IPS DF 4.7 (cell line): ENCODE data around the gene CUL9.

Source experiments
- DNase-seq: peaks from one replicate; pipeline ENCODE4 v3.0.0-alpha.2; 2013; ENCODE audit warnings: low spot score; ENCODE audit errors: extremely low read depth

CUL9 gene

DNA sequence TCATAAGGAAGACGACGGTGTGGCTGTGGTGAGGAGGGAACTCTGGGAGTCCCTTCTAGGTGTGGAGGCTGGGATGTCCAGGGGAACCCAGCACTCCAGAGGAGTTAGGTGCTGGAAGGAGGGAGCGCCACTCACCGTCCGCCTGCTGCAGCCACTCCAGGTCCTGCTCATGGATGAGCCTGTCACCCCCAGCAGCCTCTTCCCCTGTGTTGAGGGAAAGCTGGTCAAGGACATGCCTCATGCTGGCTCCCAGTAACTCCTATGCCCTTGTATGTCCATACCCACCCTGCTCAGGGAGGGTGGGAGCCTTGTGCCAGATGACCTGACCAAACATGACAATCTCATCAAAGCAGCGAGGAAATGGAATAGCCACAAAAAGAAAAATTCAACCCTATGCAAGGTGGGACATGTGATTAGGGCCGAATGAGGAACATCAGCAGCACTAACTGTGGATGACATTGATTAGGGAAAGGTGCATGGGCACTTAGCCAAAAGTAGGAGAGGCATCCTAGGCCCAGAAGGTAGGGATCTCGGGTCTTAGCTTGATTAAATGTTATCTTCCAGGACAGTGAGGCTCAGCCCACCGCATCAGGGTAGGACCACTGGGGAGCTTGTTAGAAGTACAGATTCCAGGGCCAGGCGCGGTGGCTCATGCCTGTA lies 44.3 kb downstream of the CUL9 start:
- no peak for DNase-seq

DNA sequence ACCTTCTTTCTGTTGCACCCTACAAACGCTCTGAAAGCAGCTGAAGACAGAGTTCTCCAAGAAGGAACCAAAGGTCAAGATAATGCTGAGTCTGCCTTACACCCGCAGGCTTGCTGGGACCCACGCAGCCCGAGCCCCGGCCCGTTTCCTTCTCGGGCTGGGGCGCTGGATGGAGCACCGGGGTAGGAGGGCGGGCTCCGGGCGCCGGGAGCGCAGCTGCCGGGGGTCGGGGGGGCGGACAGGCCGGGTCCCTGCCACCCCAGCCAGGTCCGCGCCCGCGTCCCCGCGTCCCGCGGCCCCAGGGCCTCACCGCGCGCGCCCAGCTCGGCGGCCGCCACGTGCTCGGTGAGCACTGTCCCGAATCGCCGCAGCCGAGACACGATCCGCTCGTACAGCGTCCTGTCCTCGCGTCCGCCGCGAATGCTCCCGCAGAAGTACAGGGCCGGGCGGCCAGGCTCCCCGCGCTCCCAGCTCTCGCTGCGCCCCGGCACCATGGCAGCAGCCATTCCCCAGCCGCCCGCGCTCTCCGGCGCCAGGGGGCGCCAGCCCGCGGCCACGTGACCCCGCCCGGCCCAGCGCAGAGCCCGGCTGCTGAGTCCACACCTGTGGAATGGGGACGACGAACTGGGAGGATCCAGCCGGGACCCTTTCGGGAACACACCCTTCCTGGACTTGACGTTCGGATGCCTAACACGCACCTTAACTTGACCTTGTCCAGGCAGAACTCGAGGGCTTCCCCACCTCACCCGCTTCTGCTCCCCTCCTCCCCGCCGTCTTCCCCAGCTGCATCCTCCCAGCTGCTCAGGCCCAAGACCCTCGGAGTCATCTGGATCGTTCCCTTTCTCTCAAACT lies 47.2 kb downstream of the CUL9 start, which contains the start of gene DNPH1:
Gene DNPH1 (minus strand): TSS at position 531 of the 852 bp plus-strand sequence. CDS start 25 bp downstream, at position 506.
- peak; percentile 38 for DNase-seq

DNA sequence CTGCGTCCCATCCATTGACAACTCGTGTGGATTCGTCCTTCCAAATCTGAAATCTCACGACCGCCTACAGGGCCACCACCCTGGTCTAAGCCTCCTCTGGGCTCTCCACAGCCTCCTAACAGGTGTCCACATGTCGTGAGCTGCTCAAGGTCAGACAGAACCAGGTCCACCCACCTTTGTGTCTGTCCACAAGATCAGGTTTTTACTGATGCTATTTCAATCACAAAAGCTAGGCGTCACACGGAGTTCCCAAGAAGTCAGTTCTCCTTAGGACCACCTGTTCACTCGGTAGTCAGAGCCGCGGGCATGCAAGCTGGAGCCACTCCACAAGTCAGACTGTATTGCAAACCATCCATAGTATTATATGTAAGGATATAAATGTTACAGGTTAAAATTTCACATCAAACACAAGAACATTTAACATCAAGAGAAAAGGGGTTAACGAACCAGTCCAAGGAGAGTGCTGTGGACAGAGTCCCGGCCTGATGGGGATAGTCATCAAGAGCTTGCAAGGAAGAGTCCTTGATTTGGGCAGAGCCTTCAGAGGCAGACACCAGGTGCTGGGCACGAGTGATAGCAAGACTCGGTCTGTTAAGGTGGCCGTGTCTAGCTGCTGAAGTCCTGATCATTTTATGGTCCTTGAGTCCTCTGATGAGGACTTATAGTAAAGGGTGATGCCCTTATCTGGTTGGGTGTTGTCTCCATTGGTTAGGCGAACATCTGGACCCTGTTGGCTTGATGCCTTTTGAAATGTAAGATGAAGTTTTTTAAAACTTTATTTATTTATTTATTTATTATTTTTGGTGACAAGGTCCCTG lies 48.0 kb downstream of the CUL9 start:
- DNase-seq: no peak

DNA sequence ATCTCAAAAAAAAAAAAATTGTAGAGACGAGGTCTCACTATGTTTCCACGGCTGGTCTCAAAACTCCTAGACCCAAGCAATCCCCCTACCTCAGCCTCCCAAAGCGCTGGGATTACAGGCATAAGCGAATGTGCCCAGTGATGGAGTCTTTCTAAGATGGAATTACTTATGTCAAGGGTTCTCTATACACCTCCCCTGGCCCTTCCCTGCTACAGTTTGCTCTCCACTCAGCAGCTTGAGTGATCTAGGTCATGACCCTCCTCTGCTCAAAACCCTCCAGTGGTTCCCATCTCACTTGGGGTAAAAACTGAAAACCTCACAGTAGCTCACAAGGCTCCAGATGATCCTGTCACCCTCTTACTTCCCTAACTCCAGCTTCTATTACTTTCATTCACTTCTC lies 49.1 kb downstream of the CUL9 start:
- no peak for DNase-seq

DNA sequence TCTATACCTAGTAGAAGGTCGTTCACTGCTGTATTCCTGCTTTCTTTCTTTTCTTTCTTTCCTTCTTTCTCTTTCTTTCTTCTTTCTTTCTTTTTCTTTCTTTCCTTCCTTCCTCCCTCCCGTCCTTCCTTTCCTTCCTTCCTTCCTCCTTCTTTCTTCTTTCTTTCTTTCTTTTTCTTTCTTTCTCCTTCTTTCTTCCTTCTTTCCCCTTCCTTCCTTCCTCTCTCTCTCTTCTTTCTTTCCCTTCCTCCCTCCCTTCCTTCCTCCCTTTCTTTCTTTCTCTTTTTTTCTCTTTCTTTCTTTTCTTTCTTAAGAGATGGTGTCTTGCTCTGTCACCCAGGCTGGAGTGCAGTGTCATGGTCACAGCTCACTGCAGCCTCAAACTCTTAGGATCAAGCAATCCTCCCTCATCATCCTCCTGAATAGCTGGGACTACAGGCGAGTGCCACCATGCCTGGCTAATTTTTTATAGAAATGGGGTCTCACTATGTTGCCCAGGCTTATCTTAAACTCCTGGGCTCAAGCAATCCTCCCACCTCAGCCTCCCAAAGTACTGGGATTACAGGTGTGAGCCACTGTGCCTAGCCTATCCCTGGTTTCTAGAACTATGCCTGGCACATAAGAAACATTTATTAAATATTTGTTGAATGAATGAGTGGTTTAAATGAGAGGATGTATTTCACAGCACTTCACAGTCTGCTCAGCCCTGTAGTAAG lies 49.9 kb downstream of the CUL9 start:
- no peak for DNase-seq

DNA sequence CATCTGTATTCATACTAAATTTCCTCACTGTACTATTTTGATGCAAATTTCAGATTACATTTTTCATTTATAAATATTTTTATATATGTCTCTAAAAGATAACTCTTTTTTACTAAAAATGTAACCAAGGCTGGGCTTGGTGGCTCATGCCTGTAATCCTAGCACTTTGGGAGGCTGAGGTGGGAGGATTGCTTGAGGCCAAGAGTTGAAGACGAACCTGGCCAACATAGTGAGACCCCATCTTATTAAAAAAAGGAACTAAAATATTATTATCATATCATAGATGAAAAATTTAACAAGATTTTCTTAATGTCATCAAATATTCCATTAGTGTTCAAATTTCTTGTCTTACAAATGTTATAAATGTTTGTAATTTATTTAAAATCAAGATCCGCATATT lies 53.8 kb downstream of the CUL9 start:
- no peak for DNase-seq

DNA sequence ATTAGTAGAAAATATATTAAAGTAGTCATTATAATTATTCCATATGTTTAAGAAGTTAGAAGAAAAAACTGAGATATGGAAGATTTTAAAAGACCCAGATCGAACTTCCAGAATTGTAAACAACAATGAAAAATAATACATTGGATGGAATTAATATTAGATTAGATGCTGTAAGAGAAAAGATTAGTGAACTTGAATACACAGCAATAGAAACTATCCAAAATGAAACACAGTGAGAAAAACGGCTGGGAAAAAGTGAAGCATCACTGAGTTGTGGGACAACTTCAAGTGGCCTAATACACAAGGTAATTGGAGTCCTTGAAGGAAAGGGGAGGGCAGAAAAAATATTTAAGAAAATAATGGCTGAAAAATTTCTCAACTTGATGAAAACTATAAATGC lies 57.1 kb downstream of the CUL9 start:
- DNase-seq: no peak

DNA sequence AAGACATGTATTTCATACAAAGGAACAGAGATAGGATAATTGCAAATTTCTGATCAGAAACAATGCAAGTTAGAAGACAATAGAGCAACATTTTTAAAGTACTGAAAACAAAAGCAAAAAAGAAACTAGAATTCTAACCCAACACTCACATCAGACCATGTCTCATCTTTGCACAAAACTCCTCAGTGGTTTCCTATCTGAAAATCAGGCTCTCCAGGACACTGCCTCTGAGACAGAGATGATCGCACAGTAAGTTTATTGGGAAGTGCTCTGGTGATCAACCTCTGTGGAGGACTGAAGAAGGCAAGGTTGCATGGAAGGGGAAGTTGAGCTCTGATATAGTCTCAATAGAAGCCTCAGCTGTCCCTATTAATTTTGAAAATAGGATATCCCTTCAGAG lies 59.0 kb downstream of the CUL9 start:
- DNase-seq: no peak

DNA sequence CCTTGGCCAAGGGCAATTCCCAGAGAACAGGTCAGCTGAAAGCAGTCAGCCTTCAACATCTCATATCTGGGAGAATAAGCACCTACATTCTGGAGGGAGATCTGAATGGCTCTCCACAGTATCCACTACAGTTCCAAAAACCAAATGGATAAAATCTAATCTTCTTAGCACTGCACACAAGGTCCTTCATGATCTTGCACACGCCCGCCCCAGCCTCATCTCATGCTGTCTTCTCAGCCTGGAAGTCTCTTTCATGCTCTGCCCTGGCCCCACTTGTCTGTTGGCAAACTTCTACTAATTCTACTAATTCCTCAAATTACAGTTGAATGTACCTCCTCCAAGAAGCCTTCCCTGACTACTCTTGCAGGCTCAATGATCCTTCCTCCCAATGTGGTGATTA lies 59.5 kb downstream of the CUL9 start:
- DNase-seq: no peak

DNA sequence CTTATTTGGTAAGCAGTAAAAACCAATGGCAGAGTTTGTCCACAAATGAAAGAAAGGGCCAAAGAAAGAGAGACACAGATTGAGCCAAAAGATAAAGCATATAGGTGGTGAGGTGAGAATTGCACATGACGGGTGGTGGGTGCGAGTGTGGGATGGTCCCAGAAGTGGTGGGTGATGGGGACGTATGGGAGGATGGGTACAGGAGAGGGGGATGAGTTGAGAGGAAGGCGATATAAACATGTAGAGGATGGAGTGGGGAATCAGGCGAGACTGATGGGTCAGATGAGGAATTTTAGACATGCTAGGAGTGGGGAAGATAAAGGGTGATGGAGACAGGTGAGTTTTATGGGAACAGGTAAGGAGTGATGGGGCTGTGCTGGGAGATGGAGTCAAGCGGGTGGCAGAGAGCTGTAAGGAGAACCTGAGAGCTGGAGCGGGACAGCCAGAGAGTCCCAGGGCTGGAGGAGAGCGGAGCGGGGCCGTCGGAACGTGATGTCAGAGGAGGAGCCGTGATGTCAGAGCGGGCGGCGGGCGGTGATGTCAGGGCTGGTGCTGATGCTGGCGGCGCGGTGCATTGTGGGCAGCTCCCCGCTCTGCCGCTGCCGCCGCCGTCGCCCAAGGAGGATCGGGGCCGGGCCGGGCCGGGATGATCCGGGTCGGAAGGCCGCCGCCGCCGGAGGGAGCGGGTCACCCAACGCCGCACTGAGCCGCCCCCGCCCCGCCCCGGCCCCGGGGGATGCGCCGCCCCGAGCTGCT lies 61.1 kb downstream of the CUL9 start, which contains the start of gene TTBK1:
Gene TTBK1 (plus strand): TSS at position 574 of the 756 bp plus-strand sequence. CDS start 3,180 bp downstream, outside the sequence.
- DNase-seq: no peak

DNA sequence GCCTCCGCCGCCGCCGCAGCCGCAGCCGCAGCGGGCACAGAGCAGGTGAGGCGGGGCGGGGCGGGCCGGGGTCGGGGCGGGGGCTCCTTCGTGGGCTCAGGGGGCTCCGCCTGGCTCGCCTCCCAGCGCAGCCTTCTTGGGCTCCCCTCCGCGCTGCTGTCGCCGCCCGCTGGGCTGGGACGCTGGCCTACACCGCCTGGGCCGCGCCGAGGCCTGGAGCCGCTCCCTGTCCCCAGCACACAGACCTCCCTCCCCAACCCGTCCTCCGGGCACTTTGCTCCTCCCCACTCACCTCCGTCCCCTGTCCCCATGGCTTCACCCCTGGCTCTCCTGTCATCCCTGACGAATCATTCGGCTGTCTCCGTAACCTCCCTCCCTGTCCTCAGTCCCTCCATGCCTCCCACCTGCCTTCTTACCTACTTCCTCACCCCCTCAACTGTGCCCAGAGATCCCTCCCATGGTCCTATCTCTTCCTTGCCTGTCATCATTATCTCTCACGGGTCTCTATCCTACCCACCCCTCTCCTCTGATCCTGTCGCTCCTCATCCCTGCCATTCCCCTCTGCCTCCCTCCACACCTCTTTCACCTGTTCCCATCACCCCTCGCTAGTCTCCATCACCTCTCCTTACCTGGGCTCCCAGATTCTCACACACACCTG lies 61.8 kb downstream of the CUL9 start:
- DNase-seq: no peak

DNA sequence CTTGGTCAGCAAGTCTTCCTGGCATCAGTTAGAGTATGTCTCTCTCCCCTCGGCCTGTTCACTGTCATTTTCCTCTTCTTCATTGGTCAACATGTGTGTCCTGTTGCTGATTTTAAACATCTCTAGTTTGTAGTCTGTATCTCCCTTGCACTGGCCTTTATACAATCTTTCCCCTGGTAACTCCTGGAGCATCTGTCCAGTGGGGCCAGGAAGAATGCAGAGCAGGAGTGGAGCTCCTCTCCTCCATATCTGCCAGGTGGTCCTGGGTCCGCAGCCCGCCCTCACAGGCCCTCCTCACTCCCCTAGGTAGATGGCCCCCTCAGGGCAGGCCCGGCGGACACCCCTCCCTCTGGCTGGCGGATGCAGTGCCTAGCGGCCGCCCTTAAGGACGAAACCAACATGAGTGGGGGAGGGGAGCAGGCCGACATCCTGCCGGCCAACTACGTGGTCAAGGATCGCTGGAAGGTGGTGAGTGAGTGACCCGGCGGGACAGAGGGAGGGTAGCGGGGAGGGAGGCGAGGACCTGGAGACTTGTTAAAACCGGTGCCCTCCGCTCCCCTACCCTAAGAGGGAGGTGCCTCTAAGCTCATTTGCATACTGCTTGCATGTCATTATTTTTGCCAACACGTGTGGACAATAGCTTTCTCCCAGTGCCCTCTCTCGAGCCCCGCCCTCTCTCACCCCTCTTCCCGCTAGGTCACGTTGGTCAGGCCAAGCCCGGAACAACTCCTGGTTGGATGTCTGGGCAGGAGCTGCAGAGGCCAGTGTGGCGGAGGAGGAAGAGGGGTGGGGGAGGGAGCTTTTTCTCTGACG lies 64.5 kb downstream of the CUL9 start:
- DNase-seq: peak; percentile 71

DNA sequence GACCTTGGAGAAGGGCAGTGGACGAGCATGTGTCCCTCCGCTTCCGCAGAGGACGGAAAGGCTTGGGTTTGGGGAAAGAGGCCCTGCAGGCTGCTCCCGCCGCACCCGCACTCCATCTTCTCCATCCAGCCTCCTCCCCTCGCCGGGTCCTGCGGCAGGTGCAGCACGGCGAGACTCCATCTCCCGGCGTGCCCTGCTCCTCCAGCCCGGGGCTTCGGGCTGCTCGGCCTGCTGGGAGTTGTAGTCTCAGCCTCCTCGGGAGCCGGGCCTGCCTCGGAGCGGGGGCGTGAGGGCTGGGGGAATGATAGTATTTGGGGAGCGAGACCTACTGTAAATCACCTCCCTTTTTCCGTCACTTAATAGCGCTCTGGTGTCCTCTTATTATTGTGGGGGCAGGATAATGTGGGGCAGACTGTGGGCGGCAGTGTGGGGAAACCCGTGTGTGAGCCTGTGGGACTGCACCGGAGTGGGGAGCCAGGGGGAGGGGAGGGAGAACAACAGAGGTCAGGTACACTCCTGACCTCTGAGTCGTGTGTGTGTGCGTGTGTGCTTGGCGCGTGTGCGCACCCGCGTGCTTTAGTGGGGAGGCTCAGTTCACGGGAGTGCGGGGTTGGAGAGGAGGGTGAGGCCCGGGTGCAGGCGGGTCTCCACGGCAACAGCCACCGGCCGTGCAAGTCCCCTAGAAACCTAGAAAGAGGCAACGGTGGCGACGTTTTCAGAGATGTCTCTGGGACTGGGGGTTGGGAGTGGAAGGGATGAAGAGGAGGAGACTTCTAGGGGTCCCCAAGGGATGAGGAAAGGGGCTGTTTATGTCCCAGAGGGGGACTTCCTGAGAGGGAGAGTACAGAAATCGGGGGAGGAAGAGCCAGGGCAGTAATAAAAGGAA lies 65.4 kb downstream of the CUL9 start:
- DNase-seq: peak; percentile 78

DNA sequence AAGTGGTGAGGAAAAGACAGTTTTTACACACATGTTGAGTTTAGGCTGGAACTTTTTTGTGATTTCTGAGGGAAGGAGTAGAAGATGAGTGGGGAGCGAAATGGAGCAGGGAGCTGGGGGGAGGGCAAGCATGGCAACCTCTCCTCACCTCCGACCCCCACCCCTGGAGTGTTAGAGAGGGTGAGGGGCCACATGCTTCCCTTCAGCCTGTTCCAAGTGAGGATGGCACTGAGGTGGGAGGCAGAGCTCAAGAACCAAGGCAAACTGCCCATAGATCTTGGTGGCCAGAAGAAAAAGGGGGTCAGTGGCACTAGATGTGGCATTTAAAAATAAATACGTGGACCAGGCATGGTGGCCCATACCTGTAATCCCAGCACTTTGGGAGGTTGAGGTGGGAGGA lies 66.1 kb downstream of the CUL9 start:
- DNase-seq: no peak

DNA sequence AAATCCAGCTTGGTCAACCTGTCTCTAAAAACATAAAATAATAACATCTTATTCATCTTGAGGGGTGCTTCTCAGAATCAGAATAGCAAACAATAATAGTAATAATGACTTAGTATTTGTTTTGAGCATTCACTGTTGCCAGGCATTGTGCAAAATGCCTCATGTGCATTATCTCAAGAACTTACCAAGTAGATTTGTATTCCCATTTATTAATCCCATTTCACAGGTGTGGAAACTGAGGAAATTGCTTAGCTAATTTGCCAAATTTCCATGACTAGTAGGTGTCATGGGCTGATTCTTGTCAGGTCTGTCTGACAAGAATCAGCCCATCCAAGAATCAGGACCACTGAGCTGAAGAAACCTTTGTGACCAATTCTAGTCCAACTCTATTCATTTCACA lies 66.8 kb downstream of the CUL9 start:
- DNase-seq: no peak

DNA sequence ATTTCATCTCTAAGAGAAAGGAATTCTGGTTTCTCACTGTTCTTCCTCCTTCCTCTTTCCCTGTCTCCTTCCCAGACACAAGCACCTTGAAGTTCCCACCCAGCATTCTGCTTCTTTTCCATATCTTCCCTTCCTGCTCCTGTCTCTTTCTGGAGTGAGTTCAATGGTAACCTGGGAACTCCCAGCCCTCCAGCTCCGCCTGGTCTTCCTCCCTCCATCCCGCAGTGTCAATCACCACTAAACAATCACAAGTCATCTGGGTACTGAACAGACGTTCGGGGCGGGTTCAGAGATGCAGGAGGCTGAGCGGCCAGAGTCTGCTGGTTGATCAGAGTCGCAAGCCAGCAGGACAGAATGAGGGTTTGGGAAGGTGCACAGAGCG lies 69.0 kb downstream of the CUL9 start:
- no peak for DNase-seq

DNA sequence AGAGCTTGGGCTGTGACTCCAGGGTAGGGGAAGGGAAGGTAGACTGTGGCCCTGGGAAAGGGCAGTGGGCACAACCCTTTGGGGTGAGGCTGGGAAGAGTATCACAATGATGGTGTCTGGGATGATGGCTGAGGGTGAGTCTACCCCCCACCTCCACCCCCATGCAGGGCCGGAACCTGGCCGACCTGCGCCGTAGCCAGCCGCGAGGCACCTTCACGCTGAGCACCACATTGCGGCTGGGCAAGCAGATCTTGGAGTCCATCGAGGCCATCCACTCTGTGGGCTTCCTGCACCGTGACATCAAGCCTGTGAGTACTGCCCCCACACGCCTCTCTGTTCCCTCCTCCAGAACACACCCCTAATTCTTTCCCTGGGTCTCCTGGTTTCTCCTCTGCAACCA lies 71.4 kb downstream of the CUL9 start:
- DNase-seq: no peak

DNA sequence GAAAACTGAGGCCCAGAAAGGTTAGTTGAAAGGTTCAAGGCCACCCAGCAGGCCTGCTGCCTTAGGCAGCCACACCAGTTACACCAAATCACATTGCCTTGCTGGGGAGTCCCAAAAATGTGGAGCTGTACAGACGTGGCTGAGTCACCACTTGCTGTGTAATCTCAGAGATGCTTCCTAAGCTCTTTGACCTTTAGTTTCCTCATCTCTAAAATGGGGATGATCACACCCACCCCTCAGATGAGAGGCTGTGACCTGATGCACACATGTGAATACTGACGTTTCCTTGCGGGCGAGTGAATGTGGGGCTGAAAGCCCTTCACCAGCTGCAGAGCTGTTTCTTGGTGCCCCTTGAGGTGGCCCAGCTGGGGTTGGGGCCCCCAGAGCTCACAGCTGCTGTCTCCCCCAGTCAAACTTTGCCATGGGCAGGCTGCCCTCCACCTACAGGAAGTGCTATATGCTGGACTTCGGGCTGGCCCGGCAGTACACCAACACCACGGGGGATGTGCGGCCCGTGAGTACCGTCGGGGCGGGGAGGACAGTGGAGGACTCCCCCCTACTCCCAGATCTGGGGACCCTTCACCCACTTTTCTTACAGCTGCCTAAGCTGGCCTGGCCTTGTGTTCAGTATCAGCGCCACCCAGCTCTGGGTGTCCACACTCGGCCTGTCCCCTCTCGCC lies 72.3 kb downstream of the CUL9 start:
- DNase-seq: no peak
